ENCODE data around the gene COMTD1.

The COMTD1 gene

DNA sequence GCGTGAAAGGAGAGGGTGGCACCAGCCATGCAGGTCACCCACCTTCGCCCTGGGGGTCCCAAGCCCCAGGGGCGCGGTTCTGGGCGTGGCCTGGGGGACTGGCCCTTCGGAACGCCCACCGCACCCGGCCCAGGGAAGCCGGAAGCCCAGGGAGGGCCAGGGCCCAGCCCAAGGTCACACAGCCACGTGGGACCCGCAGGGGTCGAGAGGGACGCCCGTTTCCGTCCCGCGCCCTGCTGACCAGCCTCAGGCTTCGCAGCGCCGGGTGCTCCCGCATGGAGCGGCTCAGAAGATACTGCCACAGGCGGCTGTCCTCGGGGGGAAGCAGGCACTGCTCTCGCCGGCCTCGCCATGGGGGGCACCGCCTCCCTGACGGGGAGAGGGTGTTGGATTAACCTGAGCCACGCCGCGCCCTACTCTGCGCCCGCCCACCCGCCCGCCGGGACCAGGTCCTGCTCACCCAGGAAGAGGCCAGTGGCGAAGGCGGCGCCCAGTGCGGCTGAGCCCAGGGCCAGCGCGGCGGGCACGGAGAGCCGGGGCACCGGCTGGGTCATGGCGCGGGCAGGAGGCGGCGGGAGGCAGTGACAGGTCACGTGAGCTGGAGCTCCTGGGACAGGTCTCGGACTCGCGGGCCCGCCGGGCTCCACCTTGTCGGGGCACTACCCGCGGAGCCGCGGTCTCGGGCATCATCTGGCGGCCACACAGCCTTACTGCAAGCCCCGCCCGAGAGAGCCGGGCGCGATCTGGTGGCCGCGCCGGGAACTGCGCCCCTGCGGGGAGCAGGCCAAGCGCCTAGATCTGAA, at the start of gene COMTD1:
Gene COMTD1, minus strand, starts transcription at position 583 of the 803 bp plus-strand sequence. Its CDS starts 29 bp downstream, at position 554.
- TF ChIP-seq, protein P1, sequence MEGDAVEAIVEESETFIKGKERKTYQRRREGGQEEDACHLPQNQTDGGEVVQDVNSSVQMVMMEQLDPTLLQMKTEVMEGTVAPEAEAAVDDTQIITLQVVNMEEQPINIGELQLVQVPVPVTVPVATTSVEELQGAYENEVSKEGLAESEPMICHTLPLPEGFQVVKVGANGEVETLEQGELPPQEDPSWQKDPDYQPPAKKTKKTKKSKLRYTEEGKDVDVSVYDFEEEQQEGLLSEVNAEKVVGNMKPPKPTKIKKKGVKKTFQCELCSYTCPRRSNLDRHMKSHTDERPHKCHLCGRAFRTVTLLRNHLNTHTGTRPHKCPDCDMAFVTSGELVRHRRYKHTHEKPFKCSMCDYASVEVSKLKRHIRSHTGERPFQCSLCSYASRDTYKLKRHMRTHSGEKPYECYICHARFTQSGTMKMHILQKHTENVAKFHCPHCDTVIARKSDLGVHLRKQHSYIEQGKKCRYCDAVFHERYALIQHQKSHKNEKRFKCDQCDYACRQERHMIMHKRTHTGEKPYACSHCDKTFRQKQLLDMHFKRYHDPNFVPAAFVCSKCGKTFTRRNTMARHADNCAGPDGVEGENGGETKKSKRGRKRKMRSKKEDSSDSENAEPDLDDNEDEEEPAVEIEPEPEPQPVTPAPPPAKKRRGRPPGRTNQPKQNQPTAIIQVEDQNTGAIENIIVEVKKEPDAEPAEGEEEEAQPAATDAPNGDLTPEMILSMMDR (IDR thresholded peaks at IDR 0.05; ENCODE audit: insufficient read depth, low read length, poor library complexity, severe bottlenecking) = peak; percentile 97
- no peak for TF ChIP-seq EZH2phosphoT487 (conservative IDR thresholded peaks at IDR 0.05; ENCODE audit: low read length)
- H3K27me3 ChIP-seq (ENCODE audit: low read length) = no peaks in the 10 kb centered on the region
- peak within 1 kb of the TSS; percentile 72 for H3K4me3 ChIP-seq (ENCODE audit: insufficient read depth, low read length, poor library complexity, severe bottlenecking)
- H3K4me2 ChIP-seq (ENCODE audit: low read depth, low read length, poor library complexity, severe bottlenecking) = peak within 1 kb of the TSS; percentile 70
- no peaks in the 10 kb centered on the region for H4K20me1 ChIP-seq (ENCODE audit: low read depth, low read length)
- H3K27ac ChIP-seq (ENCODE audit: low read depth, low read length) = peak within 1 kb of the TSS; percentile 82
- no peaks in the 10 kb centered on the region for H3K9me2 ChIP-seq (replicated peaks; ENCODE audit: insufficient read depth, low read length)
- peak within 1 kb of the TSS; percentile 79 for H3K9ac ChIP-seq (ENCODE audit: low read length)
- peak within 1 kb of the TSS; percentile 91 for H2AFZ ChIP-seq (ENCODE audit: low read depth, low read length, severe bottlenecking)
- H3F3A ChIP-seq (ENCODE audit: insufficient read depth) = peaks cover 43% of the 10 kb centered on the region
- H3K79me2 ChIP-seq (ENCODE audit: insufficient read depth, low read length) = no peaks in the 10 kb centered on the region
- no peaks in the 10 kb centered on the region for H3K9me3 ChIP-seq (ENCODE audit: insufficient read depth, low read length)
- peaks cover 8% of the 10 kb centered on the region for H3K36me3 ChIP-seq (ENCODE audit: low read length)

DNA sequence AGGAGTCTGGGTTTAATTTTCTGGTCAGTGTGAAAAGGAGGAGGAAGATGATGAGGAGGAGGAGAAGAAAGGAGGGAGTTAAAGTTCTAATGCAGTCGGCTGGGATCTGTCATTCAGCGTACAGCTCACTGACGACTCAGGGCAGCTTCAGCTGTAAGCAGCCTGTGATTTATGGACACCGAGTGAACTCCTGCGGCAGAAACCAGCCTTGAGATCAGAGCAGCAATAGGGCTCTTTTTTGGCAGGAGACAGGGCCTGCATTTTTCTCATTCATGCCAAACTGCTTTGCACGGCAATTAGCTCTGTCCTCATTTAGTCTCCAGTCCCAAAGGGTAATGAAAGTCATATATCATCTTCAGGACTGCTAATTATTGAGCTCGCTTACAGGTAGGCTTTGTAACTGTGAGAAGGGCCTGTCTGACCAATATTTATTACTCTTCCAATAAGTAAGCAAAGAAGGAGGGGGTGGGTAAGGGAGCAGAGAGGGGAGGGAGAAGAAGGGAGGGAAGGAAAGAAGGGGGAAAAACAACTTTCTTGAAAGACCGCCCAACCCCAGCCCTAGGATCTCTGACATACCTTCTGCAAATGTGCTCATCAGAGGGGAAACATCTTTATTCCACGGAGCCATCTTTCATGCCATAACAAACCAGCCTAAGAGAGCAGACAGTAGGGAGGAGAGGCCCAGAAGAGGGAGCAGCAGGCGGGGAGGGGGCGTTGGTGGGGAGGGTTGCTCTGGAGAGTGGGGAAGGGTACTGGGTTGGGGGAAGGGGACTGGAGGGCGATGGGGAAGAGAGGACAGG, 48.1 kb upstream of the COMTD1 start:
- no peaks in the 10 kb centered on the region for H3K9me3 ChIP-seq (ENCODE audit: insufficient read depth, low read length)
- no peak overlapping the region for H3K9ac ChIP-seq (ENCODE audit: low read length)
- H3F3A ChIP-seq (ENCODE audit: insufficient read depth) = no peaks in the 10 kb centered on the region
- H3K4me3 ChIP-seq (ENCODE audit: insufficient read depth, low read length, poor library complexity, severe bottlenecking) = no peak overlapping the region
- no peak overlapping the region for H2AFZ ChIP-seq (ENCODE audit: low read depth, low read length, severe bottlenecking)
- H4K20me1 ChIP-seq (ENCODE audit: low read depth, low read length) = no peaks in the 10 kb centered on the region
- H3K4me2 ChIP-seq (ENCODE audit: low read depth, low read length, poor library complexity, severe bottlenecking) = no peak overlapping the region
- no peaks in the 10 kb centered on the region for H3K79me2 ChIP-seq (ENCODE audit: insufficient read depth, low read length)
- TF ChIP-seq, protein P1 (IDR thresholded peaks at IDR 0.05; ENCODE audit: insufficient read depth, low read length, poor library complexity, severe bottlenecking) = no peak
- no peak for TF ChIP-seq EZH2phosphoT487 (conservative IDR thresholded peaks at IDR 0.05; ENCODE audit: low read length)
- no peak overlapping the region for H3K27ac ChIP-seq (ENCODE audit: low read depth, low read length)
- H3K27me3 ChIP-seq (ENCODE audit: low read length) = no peaks in the 10 kb centered on the region
- no peaks in the 10 kb centered on the region for H3K9me2 ChIP-seq (replicated peaks; ENCODE audit: insufficient read depth, low read length)
- no peaks in the 10 kb centered on the region for H3K36me3 ChIP-seq (ENCODE audit: low read length)

DNA sequence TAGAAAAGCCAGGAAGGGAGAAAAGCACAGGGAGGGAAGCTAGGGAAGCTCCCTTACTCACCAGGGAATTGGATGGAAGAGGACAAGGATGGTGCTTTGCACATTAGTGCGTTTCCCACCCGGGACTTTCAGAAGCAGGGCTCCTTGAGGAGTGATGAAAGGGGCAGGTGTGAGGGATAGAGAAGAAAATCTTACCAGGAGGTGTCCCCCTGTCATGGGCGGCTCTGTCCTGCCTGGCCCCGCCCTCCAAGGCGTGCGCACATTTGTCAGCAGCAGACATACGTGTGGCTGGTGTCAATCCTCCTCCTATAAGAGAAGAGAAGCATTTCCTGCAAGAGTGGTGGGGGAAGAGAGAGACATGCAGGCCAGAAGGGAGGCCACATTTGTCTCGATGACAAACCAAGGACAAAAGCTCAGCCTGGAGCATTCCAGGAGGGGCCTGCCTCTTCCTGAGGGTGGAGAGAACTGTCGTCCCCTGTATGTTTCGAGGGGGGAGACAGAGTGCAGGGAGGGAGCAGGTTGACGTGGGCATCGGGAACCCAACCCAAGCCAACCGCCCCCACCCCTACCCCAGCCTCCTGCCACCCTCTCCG, 47.4 kb upstream of the COMTD1 start:
- Histone ChIP-seq H3K4me3 (ENCODE audit: insufficient read depth, low read length, poor library complexity, severe bottlenecking) (no peak overlapping the region), H3K9ac (ENCODE audit: low read length) (no peak overlapping the region), H3K9me3 (ENCODE audit: insufficient read depth, low read length) (no peaks in the 10 kb centered on the region), H3F3A (ENCODE audit: insufficient read depth) (no peaks in the 10 kb centered on the region), H4K20me1 (ENCODE audit: low read depth, low read length) (no peaks in the 10 kb centered on the region), H3K27me3 (ENCODE audit: low read length) (no peaks in the 10 kb centered on the region), H3K27ac (ENCODE audit: low read depth, low read length) (no peak overlapping the region), H3K36me3 (ENCODE audit: low read length) (no peaks in the 10 kb centered on the region), H3K79me2 (ENCODE audit: insufficient read depth, low read length) (no peaks in the 10 kb centered on the region), H3K9me2 (replicated peaks; ENCODE audit: insufficient read depth, low read length) (no peaks in the 10 kb centered on the region), H2AFZ (ENCODE audit: low read depth, low read length, severe bottlenecking) (no peak overlapping the region), H3K4me2 (ENCODE audit: low read depth, low read length, poor library complexity, severe bottlenecking) (no peak overlapping the region)
- TF ChIP-seq, protein P1 (IDR thresholded peaks at IDR 0.05; ENCODE audit: insufficient read depth, low read length, poor library complexity, severe bottlenecking) = no peak
- no peak for TF ChIP-seq EZH2phosphoT487 (conservative IDR thresholded peaks at IDR 0.05; ENCODE audit: low read length)

All from SU-DHL-6 (cell line).